ENCODE data around the gene RRAS.

GRCh38 chr19:49637821-49638738 lies 1.9 kb downstream of the RRAS start:
- TF ChIP-seq POLR2A (IDR thresholded peaks at IDR 0.05; ENCODE audit: low read length): no peak
- no peak for TF ChIP-seq GATA1 (IDR thresholded peaks at IDR 0.05; ENCODE audit: low read depth, low read length)
